Fibroblast of skin of abdomen (primary cell): ENCODE measurements around the gene HIPK2.
"Not testable (repeated sequence)": the region's sequence is repeated elsewhere in the genome, so short reads cannot be mapped to it uniquely, and the experiment has no call there.

Experiments used
- DNase-seq: peaks from one replicate; pipeline ENCODE4 v3.0.0-alpha.2; 2013

Gene HIPK2

DNA sequence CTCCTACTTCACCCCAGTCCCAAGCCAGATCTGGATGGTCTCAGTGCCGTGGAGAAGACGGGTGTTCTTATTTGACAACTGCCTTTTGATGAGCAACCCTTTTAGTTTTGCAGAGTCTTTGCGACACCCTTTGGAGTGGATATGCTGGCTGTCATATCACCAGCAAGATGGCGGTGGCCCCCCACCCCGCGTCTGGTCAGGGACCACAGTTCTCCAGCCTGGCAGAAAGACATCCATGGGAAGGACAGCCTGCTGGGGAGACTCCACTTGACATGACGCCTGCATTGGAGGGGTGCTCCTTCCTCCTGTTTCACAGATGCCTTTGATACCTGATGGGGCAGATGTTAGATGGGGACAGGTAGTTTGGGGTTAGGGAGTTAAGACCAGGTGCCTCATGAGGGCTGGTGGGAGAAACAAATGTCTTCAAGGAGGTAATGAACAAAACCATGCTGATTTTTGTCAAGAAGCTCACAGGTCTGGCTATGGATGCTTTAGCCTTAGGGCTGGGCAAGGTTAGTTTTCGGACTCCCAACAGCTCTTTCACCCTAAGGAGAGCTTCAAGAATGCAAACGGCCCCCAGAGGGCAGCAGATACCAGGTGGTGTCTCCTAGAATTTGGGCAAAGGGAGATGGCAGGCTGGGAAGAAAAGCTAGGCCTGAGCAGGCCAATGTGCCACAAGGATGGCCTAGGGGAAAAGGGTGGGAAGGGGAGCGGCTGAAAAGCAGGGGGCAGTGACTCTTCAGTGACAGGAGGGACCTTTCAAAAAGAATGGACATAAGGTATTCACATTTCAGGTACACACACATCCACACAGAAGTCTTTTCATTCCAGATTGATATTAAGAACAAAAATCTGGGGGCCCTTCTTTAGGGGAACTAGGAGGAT lies 159.1 kb downstream of the HIPK2 start:
- DNase-seq = peak; percentile 33

DNA sequence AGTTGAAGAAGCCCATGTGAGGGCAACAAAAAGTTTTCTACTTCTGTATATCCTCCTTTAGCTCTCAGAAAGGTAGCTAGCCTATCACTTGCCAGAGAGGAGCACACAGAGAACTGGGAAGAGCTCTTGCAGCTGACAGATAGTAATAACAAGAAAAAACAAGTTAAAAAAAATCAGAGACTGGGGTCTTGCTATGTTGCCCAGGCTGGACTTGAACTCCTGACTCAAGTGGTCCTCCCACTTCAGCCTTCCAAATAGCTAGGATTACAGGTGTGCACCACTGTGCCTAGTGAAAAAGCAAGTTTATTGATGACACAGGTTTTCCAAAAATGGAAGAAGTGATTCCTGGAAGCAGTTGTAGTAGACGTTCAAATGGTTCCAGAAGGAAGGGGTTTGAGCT lies 160.7 kb downstream of the HIPK2 start:
- DNase-seq = no peak

DNA sequence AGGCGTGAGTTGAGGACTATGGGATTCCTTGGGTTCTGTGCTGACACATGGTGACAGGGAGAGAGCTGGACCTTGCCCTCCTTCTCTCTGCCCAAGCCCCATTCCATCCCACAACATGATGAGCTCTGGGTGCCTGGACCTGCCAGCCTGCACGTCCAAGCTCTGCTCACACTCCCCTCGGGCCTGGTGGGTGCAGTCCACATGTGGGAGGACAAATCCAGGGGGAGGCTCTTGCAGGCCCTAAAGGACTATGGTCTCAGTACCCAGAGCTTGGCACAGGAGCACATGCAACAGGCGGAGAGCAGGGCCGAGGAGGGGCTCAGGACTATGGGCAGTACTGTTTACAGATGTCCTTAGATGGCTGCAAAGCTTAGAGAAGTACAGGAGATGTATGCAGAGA lies 162.9 kb downstream of the HIPK2 start:
- DNase-seq = no peak

DNA sequence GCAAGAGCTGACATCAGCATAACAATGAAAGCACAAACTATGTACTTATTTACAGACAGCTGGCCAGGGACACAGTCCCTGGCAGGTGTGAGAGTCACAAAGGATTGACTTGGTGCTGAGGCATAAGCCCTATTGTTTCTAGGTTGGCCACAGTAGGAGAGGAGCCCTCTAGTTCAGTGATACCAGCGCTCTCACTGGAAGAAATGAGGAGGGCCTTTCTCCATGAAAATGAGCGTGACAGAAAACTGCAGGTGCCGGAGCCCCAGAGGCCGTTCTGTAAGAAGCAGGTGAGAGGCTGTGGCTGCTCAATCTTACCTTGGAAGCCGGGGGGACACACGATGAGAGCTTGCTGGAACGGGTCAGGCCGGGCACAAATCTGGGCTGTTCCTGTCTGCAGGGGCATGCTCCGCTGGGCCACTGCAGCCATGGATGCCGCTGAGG lies 163.8 kb downstream of the HIPK2 start:
- DNase-seq = no peak

DNA sequence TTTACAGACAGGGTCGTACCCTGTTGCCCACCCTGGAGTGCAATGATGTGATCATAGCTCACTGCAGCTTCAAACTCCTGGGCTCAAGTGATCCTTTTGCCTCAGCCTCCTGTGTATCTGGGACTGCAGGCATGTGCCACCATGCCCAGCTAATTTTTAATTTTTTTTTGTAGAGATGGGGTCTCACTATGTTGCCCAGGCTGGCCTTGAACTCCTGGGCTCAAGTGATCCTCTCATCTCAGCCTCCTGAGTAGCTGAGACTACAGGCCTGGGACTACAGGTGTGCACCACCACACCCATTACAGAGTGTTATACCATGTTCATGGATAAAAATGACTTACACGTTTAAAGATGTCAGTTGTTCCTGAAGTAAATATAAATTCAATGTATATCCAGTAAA lies 166.2 kb downstream of the HIPK2 start:
- not testable (repeated sequence) for DNase-seq

DNA sequence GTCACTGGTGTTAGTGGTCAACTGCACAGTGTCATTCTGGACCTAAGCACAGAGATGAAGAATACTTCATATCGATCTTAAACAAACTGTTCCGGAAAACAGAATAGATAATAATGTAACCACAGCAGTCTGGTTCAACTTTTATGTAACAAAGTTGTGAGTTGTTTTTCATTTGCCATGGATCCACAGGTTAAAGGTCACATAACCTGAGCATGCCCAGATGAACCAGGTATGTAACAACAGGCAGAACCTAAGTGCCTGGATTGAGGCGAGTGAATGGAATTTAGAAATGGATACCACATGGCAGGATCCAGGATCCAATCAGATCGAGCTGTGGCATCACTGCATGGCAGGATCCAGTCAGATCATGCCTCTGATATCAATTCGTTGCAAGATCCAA lies 167.2 kb downstream of the HIPK2 start:
- no peak for DNase-seq

DNA sequence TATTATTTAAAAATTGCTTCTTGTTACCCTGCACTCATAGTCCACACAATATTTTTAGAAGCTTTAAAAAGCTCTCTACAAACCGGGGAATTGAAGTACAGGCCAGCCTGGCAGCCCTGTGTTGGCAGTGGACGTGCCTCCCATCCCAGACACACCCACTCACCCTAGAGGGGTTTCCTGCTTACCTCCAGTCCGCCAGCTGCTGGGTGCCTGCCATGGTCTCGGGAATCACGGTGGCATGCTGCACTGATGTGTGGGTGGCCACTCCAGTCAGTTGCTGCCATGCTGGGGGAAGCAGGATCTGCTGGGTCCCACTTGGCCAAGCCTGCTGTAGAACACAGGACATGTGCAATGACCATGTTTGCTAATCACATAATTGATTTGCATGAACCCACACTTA lies 173.9 kb downstream of the HIPK2 start:
- DNase-seq = no peak

DNA sequence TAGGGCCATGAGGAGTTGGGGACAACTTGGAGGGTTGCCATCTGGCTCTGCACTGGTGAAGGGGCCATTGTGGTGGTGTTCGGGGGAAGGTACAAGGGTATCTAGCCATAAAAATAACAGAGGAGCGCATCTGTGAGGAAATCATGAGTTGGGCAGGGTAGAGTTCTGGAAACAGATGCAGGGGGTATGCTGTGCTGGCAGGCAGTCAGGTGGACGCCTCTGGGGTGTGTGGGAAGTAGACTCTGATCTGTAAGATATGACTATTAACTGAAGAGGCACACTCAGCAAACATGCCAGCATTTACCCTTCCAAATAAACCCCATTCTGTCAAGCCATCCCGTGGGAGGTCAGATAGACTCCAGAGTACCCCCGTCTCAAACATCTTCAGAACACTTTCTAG lies 174.5 kb downstream of the HIPK2 start:
- no peak for DNase-seq

DNA sequence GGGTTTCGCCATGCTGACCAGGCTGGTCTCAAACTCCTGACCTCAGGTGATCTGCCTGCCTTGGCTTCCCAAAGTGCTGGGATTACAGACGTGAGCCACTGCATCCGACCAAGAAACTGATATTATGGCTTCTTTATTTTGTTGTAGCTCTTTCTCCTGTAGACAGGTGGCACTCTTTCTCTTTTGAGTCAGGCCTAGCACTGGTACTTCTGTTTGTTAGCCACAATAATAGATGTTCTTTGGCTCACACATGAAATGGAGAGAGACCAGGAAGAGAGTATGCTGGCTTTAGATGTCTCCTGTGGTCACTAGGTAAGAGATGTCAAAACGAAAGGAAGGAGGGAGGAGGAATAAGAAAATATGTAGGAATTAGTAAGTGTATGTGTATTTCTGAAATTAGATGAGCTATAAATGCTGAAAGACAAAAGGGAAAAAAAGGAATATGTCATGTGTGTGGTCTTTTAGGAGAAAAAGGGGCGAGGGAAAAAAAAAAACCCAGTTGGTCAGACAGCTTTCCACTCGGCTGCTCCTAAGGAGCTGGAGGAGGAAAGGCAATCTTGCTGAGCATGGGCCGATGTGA lies 175.6 kb downstream of the HIPK2 start:
- peak; percentile 27 for DNase-seq

DNA sequence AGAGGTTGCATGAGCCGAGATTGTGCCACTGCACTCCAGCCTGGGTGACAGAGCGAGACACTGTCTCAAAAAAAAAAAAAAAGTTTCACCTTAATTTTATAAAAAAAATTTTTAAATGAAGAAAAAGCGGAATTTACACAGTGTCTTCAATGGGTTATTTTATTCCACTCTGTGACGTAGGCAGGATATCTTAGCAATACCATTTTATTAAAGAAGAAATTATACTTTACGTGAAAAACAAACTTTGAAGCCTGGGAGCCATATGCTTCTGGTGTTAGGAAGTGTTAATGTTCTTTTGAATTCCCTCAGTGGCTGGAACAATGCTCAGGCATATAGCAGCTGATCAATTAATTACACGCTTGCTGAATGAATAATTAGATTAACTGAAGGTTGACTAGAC lies 176.6 kb downstream of the HIPK2 start:
- no peak for DNase-seq

DNA sequence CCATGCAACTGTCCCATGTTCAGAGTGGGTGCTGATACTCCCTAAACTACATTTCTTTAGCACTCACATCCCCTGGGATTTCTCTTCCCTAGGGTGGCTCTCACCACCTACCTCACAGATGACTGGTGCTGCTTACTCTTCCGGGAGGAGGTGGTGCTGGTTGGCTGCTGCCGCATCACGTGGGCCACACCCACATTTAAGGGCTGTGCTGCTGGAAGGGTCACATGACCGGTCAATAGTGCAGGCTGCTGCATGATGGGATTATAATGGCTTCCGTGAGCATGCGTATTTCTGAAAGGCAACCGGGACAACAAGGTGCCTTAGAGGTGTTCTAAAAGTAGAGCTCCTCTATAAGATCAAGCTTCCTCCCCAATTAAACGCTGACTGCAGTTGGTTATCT lies 177.5 kb downstream of the HIPK2 start:
- DNase-seq = no peak

DNA sequence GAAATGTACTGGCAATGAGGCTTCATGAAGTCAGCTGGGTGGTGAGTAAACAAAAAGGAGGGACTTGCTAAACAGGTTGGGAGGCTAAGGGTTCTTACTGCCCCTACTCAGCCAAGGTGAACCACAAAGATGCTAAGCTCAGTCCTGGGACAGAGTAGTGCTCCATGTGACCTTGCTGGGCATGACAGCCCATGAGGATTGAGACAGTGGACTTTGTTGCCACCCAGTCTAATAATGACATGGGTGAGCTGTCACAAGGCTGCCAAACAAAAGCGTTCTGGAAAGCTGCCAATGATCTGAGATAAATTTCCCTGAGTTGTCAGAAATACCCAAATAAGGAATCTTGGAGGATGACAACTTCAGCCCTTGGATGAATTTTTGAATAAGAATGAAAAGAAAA lies 179.2 kb downstream of the HIPK2 start:
- DNase-seq = peak; percentile 6

DNA sequence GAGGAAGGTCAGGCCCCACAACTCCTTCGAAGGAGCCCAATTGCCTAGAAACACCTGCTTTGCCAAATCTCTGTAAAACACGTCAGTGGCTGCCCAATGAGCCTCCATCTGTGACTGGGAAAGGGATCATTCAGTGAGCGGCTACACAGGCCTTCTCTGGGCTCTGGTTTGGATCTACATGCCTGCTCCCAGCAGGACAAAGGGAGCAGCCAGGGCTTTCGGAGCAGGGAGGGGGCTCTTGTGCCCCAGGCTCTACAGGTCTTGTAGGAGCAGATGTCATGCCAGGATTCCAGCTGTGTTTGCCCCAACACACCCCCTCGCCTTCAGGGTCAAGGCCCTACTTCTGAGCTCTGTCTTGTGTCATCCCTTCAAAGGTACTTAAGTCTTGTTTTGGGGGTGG lies 180.8 kb downstream of the HIPK2 start:
- DNase-seq = no peak

DNA sequence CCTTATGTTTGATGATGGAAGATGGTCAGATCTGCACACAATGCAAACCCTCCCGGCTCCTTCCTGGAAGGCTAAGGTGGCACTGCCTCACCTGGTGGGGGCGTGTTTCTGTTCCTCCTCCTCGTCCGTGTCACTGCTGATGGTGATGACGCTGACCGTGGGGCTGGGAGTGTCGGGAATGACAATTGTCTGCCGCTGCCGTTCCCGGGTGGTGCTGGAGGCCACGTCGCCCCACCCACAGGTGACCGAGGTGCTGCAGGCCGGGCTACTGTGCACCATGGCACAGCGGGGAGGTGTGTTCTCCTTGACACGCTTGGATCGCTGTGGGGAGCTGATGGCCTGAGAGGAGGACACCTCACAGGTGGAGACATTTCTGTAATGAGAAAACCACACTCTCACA lies 181.2 kb downstream of the HIPK2 start:
- DNase-seq = no peak

DNA sequence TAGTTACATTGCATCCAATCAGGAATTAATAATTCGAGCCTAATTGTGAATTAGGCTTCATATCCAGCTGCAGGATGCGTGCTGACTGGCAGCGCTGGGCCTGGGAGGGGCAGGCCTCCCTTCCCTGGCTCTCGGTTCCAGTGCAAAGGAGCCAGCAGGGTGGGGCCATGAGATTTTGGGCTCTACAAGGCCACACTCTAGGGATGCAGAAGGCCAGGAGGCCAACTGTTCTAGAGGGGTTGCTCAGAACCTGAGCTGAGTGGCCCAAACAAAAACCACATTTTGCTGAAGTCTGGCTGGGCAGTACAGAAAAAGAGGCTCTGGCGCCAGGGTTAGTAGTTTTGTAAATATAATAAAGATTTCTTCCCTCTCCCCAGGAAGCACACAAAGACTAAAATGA lies 182.0 kb downstream of the HIPK2 start:
- DNase-seq = no peak

DNA sequence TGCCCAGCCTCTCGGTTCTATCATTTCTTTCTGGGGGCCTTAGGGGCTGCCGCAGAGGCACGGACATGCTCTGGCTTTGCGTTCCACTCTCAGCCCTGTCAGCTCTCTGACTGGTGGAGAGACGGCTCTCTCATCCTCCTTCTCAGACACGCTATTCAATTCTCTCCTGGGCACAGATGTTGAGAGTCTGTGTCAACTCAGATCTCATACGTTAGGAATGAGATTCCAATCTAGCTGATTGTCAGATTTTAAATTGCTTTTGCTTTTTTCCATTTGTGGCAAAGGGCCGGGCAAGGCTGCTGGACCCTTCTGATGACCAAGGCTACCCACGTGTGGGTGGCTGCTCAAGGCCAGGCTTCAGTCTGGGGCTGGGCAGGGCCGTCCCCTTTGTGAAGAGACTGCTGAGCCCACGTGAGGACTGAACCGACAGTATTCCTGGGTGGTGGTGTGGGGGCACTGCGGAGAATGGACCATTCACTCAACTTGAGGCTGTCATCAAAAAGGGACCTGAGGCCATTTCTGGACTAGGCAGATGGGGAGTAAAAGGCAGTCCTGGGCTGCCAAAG lies 182.8 kb downstream of the HIPK2 start:
- peak; percentile 61 for DNase-seq

DNA sequence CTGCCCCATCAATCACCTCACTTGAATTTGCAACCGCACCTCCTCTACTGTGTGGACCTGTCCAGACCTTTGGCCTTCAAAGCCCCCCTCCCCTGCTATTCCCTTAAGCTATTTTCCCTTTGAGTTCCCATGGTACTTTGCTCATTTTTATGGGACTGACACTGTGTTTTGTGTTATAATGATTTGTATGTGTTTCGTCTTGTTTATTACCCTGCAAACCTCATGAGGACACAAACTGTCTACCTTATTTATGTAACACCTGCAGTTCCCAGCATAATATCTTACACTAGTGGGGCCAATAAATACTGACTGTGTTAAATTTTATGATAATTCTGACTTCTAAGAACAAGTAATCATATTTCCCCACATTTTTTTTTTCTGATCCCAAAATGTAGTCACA lies 183.7 kb downstream of the HIPK2 start:
- DNase-seq = no peak

DNA sequence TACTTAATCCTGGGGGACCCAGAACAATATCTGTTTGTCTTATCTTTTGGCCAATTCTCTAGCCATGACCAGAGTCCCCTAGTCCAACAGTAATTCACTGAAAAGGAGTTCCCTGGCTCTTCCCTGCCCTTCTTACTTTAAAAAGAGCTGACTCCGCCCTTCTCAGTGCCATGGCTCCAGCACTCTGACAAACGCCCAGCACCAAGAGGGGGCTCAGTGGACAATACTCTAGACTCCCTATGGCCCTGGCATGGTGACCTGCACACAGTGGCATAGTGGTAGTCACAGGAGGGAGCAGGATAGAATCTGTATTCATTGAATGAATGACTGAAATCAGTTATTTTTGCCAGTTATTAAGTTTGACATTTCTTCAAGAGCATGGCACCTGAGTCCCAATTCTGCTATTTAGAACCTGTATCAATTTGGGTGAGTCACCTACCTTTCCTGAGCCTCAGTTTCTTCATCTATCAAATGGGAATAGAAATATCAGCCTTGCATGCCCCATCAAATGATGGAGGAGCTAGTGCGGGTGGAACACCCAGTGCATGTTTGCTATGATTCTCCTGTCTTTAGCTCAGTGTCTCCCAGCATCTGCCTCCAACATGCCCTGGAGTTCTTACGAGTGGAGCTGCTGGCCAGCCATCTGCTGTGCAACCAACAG lies 184.9 kb downstream of the HIPK2 start:
- no peak for DNase-seq

DNA sequence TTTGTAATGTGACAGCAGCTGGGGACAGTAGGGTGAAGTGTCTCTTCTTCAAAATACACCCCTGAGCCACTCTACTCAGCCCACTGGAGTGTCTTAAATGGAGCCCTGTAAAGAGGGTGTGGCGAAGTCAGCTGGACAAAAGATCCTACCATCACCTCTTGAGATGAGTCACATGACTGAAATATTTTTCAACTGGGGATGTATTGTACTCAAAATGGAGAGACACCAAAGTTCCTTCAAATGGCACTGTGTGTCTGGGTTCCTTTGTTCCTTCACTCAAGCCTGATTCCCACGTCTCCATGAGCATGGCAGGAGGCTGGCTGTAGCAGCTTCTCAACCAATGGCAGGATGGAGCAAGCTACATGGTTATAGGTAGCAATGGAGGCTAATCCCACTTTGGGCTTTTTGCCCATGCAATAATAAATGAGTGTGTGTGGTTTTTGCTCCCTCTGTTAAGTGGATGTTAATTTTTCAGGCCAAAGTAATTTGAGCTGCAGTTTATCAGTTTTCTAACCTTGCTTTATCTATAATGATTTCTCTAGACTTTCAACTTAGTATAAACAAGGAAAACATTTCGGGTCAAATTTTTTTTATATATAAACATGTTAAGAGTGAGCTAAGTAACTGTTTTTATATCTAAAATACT lies 186.1 kb downstream of the HIPK2 start:
- DNase-seq = no peak

DNA sequence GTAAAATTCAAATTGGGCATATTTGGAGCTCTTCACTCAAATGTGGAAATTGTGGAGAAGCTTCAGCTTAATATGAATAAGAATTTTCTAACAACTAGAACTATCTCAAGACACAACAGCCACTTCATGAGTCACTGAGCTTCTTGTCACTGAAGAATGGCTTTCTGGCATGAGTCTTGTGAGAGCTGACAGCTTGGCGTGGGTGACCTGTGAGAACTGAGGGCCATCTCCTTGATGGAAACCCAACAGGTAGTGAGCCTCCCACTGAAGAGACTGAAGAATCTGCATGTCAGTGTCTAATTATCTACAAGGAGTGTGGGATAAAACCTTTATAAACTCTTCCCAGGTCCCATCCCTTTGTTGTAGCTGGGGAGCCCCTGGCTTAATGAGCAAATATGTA lies 188.3 kb downstream of the HIPK2 start:
- DNase-seq = no peak

DNA sequence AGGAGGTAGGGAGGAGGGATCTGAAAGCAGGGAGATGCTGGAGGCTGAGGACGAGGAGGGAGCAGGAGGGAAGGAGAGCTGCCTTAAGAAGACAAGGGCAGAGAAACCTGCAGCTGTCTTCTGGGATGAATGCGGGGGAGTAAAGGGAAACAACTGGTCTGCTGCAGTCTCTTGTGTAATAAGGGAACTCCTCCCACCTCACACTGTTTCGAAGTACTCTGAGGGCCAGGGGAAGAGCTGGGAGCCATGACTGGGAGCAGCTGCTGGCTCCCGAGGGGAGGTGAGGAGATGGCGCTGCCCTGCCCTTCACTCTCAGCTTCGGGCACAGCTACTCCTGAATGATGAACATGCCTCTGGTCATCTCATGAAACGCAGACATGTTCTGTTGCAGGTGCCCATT lies 189.2 kb downstream of the HIPK2 start:
- peak; percentile 14 for DNase-seq

DNA sequence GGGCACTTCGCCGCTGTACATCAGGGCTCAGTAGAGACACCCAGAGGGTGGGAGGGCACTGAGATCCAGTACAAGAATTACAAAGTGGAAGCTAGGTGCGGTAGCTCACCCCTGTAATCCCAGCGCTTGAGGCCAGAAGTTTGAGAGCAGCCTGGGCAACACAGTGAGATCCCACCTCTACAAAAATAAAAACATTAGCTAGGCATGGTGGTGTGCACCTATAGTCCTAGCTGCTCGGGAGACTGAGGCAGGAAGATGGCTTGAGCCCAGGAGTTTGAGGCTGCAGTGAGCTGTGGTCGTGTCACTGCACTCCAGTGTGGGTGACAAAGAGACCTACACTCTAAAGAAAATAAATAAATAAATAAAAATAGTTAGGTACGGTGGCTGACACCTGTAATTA lies 190.3 kb downstream of the HIPK2 start:
- DNase-seq = no peak

DNA sequence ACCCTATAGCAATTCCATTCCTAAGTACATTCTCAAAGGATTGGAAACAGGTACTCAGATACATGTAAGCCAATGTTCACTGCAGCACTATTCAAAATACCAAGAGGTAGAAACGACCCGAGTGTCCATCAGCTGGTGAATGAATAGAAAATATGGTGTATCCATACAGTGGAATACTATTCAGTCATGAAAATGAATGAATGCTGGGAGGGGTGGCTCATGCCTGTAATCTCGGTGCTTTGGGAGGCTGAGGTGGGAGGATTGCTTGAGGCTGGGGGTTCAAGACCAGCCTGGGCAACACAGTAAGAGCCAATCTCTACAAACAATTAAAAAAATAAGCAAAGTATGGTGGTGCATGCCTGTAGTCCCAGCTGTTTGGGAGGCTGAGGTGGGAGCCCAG lies 191.5 kb downstream of the HIPK2 start:
- no peak for DNase-seq
